A673 (cell line): Measurements from ENCODE around the gene SRD5A3.

Source experiments
- CTCF ChIP-seq: fragments of 300-800, 200-600 bp; sonication (generic); conservative IDR thresholded peaks from 2 replicates; pipeline ENCODE4 v1.5.1; 2017; ENCODE audit warnings: low read depth, mild to moderate bottlenecking, antibody characterized with exemption, low read length, moderate library complexity, mixed read lengths
- EZH2 ChIP-seq: fragments of 200-600 bp; sonication (generic); IDR thresholded peaks from 2 replicates; pipeline ENCODE4 v1.6.1; 2017; ENCODE audit warnings: borderline replicate concordance, low read depth, mild to moderate bottlenecking, mixed read lengths, antibody characterized with exemption, low read length; ENCODE audit not compliant: poor library complexity, severe bottlenecking

- TF ChIP-seq CTCF (no peak), EZH2 (no peak)
Measured at GRCh38 chr4:55396308-55397125, 50.5 kb downstream of the SRD5A3 start.
